Femur (tissue), 1 donor: ENCODE measurements around the gene CDH16.
"Not testable (repeated sequence)": the region's sequence is repeated elsewhere in the genome, so short reads cannot be mapped to it uniquely, and the experiment has no call there.

ENCODE experiments used
- DNase-seq: peaks from one replicate; pipeline ENCODE4 v3.0.0-alpha.2; 2017

CDH16 gene

GRCh38 chr16:66910175-66910940 is 8.3 kb downstream of the CDH16 start:
- no peak for DNase-seq

- DNase-seq = no peak
Measured at GRCh38 chr16:66908762-66909559, 9.7 kb downstream of the CDH16 start.

GRCh38 chr16:66908116-66908515 is 10.6 kb downstream of the CDH16 start:
- DNase-seq = no peak

GRCh38 chr16:66906916-66907836 is 11.5 kb downstream of the CDH16 start:
- DNase-seq = no peak

- DNase-seq = no peak
Measured at GRCh38 chr16:66905633-66906539, 12.8 kb downstream of the CDH16 start.

GRCh38 chr16:66904846-66905632 is 13.6 kb downstream of the CDH16 start:
- DNase-seq = no peak

GRCh38 chr16:66904428-66904845 is 14.2 kb downstream of the CDH16 start:
- DNase-seq = no peak

GRCh38 chr16:66903544-66904427 is 14.9 kb downstream of the CDH16 start:
- no peak for DNase-seq

- peak; percentile 60 for DNase-seq
Measured at GRCh38 chr16:66902648-66903543, 15.8 kb downstream of the CDH16 start.

- DNase-seq = peak; percentile 17
Measured at GRCh38 chr16:66901626-66902025, 17.1 kb downstream of the CDH16 start.

GRCh38 chr16:66900721-66901441 is 17.8 kb downstream of the CDH16 start:
- DNase-seq = peak; percentile 51

- DNase-seq = no peak
Measured at GRCh38 chr16:66899945-66900710, 18.6 kb downstream of the CDH16 start.

GRCh38 chr16:66899310-66899944 is 19.3 kb downstream of the CDH16 start:
- no peak for DNase-seq

- no peak for DNase-seq
Measured at GRCh38 chr16:66898933-66899309, 19.8 kb downstream of the CDH16 start.

- no peak for DNase-seq
Measured at GRCh38 chr16:66898207-66898606, 20.5 kb downstream of the CDH16 start.

GRCh38 chr16:66896682-66897081 is 22.0 kb downstream of the CDH16 start:
- DNase-seq = not testable (repeated sequence)

- DNase-seq = no peak
Measured at GRCh38 chr16:66895999-66896398, 22.7 kb downstream of the CDH16 start.
